ENCODE measurements around the gene CRHR2. TPM values are rescaled to one million over a fixed set of nuclear protein-coding genes. Genes with fewer than 3 reads are reported as not detected.

Gene CRHR2
- total RNA-seq, 1 experiment from 2014 or later = not detected

- BruUV-seq (replicated peaks) = no TSS peak
- Mint-ChIP-seq H3K27me3 (ENCODE audit: insufficient read depth, unreplicated experiment) (peaks cover 7% of the 10 kb centered on the region), H3K27ac (ENCODE audit: unreplicated experiment) (no peak overlapping the region), H3K36me3 (ENCODE audit: insufficient read depth, unreplicated experiment) (no peaks in the 10 kb centered on the region), H3K9me3 (ENCODE audit: unreplicated experiment) (peaks cover 19% of the 10 kb centered on the region), H3K4me1 (ENCODE audit: low read depth, unreplicated experiment) (no peaks in the 10 kb centered on the region), H3K4me3 (ENCODE audit: unreplicated experiment) (no peak overlapping the region)
- Histone ChIP-seq H3K27me3 (replicated peaks; ENCODE audit: control insufficient read depth, insufficient read depth, low read length) (no peaks in the 10 kb centered on the region), H3K9me3 (no peaks in the 10 kb centered on the region), H3K36me3 (ENCODE audit: control insufficient read depth, insufficient read depth, low read length) (no peaks in the 10 kb centered on the region), H3K4me3 (ENCODE audit: low read depth, low read length) (no peak overlapping the region), H3K4me1 (no peaks in the 10 kb centered on the region)
- ChIA-PET CTCF (no interaction called here), POLR2A (no interaction called here)
- DNase-seq = no peak
- intact Hi-C loops (cut with micrococcal nuclease; ENCODE audit: unreplicated experiment) = no loop called here
- TF ChIP-seq, protein P1, sequence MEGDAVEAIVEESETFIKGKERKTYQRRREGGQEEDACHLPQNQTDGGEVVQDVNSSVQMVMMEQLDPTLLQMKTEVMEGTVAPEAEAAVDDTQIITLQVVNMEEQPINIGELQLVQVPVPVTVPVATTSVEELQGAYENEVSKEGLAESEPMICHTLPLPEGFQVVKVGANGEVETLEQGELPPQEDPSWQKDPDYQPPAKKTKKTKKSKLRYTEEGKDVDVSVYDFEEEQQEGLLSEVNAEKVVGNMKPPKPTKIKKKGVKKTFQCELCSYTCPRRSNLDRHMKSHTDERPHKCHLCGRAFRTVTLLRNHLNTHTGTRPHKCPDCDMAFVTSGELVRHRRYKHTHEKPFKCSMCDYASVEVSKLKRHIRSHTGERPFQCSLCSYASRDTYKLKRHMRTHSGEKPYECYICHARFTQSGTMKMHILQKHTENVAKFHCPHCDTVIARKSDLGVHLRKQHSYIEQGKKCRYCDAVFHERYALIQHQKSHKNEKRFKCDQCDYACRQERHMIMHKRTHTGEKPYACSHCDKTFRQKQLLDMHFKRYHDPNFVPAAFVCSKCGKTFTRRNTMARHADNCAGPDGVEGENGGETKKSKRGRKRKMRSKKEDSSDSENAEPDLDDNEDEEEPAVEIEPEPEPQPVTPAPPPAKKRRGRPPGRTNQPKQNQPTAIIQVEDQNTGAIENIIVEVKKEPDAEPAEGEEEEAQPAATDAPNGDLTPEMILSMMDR (IDR thresholded peaks at IDR 0.05; ENCODE audit: insufficient read depth in 1 of 2, low read depth in 1 of 2, low read length in 1 of 2, severe bottlenecking in 1 of 2, unreplicated experiment in 1 of 2) = no peak
These were observed 28.4 kb upstream of the CRHR2 start for GRCh38 chr7:30710669-30711068.

DNA sequence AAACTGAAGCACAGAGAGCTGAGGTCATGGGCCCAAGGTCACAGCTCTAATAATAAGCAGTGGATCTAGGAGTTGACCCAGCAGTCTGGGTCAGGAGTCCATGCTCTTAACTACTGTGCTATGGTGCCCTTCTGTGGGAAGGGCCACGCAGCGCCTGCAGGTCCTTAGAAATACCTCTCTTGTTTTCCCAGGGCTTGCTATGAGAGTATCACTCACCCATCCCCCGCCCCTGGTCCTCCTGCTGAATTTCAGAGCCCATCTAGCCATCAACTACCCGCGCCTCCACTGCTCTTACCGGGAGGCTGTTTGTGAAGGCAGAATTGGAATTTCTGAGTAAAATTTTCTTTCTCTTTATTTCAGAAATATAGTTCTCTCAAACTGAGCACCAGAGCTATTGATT, 27.3 kb upstream of the CRHR2 start:
- Mint-ChIP-seq H3K4me3 (ENCODE audit: unreplicated experiment) (no peak overlapping the region), H3K27me3 (ENCODE audit: insufficient read depth, unreplicated experiment) (peaks cover 7% of the 10 kb centered on the region), H3K27ac (ENCODE audit: unreplicated experiment) (no peak overlapping the region), H3K4me1 (ENCODE audit: low read depth, unreplicated experiment) (no peaks in the 10 kb centered on the region), H3K9me3 (ENCODE audit: unreplicated experiment) (peaks cover 14% of the 10 kb centered on the region), H3K36me3 (ENCODE audit: insufficient read depth, unreplicated experiment) (no peaks in the 10 kb centered on the region)
- TF ChIP-seq, protein P1 (IDR thresholded peaks at IDR 0.05; ENCODE audit: insufficient read depth in 1 of 2, low read depth in 1 of 2, low read length in 1 of 2, severe bottlenecking in 1 of 2, unreplicated experiment in 1 of 2) = no peak
- intact Hi-C loops (cut with micrococcal nuclease; ENCODE audit: unreplicated experiment) = no loop called here
- Histone ChIP-seq H3K9me3 (no peaks in the 10 kb centered on the region), H3K36me3 (ENCODE audit: control insufficient read depth, insufficient read depth, low read length) (no peaks in the 10 kb centered on the region), H3K4me3 (ENCODE audit: low read depth, low read length) (no peak overlapping the region), H3K4me1 (no peaks in the 10 kb centered on the region), H3K27me3 (replicated peaks; ENCODE audit: control insufficient read depth, insufficient read depth, low read length) (no peaks in the 10 kb centered on the region)
- BruUV-seq (replicated peaks) = no TSS peak
- ChIA-PET POLR2A (no interaction called here), CTCF (no interaction called here)
- DNase-seq = no peak

- intact Hi-C loops (cut with micrococcal nuclease; ENCODE audit: unreplicated experiment) = no loop called here
These were observed 26.7 kb upstream of the CRHR2 start for GRCh38 chr7:30708983-30709382.

More at GRCh38 chr7:30708983-30709382, 26.7 kb upstream of the CRHR2 start:
- Histone ChIP-seq H3K36me3 (ENCODE audit: control insufficient read depth, insufficient read depth, low read length) (no peaks in the 10 kb centered on the region), H3K4me3 (ENCODE audit: low read depth, low read length) (no peak overlapping the region), H3K9me3 (no peaks in the 10 kb centered on the region), H3K4me1 (no peaks in the 10 kb centered on the region), H3K27me3 (replicated peaks; ENCODE audit: control insufficient read depth, insufficient read depth, low read length) (no peaks in the 10 kb centered on the region)
- peaks cover 7% of the 10 kb centered on the region for H3K27me3 Mint-ChIP-seq (ENCODE audit: insufficient read depth, unreplicated experiment)
- ChIA-PET POLR2A (no interaction called here), CTCF (no interaction called here)
- H3K36me3 Mint-ChIP-seq (ENCODE audit: insufficient read depth, unreplicated experiment) = no peaks in the 10 kb centered on the region
- BruUV-seq (replicated peaks) = no TSS peak
- H3K9me3 Mint-ChIP-seq (ENCODE audit: unreplicated experiment) = peaks cover 8% of the 10 kb centered on the region
- H3K4me1 Mint-ChIP-seq (ENCODE audit: low read depth, unreplicated experiment) = no peaks in the 10 kb centered on the region
- DNase-seq = no peak
- TF ChIP-seq, protein P1 (IDR thresholded peaks at IDR 0.05; ENCODE audit: insufficient read depth in 1 of 2, low read depth in 1 of 2, low read length in 1 of 2, severe bottlenecking in 1 of 2, unreplicated experiment in 1 of 2) = no peak
- no peak overlapping the region for H3K4me3 Mint-ChIP-seq (ENCODE audit: unreplicated experiment)
- no peak overlapping the region for H3K27ac Mint-ChIP-seq (ENCODE audit: unreplicated experiment)

All from Caco-2 (cell line).